HAP-1 (cell line): Measurements from ENCODE around the gene QSER1.

Source experiments
- DNase-seq, 2 experiments: peaks; one replicate each; pipeline ENCODE4 v3.0.0-alpha.2; 2016 to 2020; ENCODE audit warnings: low spot score in 2 of 2
- H3K27me3 ChIP-seq: fragments of 250-450 bp; sonication (Bioruptor Pico); 2 replicates; pipeline ENCODE4 v1.5.1; 2020; ENCODE audit warnings: low read depth, mild to moderate bottlenecking, moderate library complexity
- H3K36me3 ChIP-seq: fragments of 250-450 bp; sonication (Bioruptor Pico); replicated peaks from 2 replicates; pipeline ENCODE4 v1.5.1; 2020; ENCODE audit warnings: mild to moderate bottlenecking
- H3K4me1 ChIP-seq: fragments of 250-450 bp; sonication (Bioruptor Pico); 2 replicates; pipeline ENCODE4 v1.5.1; 2020; ENCODE audit warnings: mild to moderate bottlenecking
- H3K4me3 ChIP-seq: fragments of 250-450 bp; sonication (Bioruptor Pico); 2 replicates; pipeline ENCODE4 v1.5.1; 2020; ENCODE audit warnings: mild to moderate bottlenecking, moderate library complexity
- H3K9me3 ChIP-seq: fragments of 250-450 bp; sonication (Bioruptor Pico); 2 replicates; pipeline ENCODE4 v1.5.1; 2020; ENCODE audit warnings: mild to moderate bottlenecking, moderate library complexity
- in situ Hi-C: fragments of 300-500 bp; cut with MboI; formaldehyde crosslinking; loops from 3 replicates; pipeline ENCODE4 v1.14.3; 2020; ENCODE audit warnings: low sequenced_read_pairs, inconsistent platforms, mixed read lengths

Gene QSER1

DNA sequence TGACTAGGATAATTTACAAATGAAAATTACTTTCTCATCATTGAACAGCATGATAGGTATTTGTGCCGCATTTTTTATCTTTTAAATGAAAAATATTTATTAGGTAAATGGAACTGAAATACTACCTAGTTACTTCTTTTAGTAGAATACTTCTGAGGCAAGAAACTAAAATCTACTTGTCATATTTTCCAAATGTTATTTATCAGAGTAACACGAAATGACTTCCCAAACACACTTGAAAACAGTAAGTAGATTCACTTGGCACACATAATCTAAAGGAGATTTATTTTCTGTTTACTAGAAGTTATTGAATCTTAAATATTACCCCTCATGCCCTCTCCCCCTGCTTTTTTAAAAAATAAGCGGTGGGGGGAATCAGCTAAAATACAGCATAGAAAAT, 2.3 kb downstream of the QSER1 start:
- DNase-seq: no peak
- Histone ChIP-seq H3K4me1 (peaks cover 26% of the 10 kb centered on the region), H3K9me3 (no peaks in the 10 kb centered on the region), H3K36me3 (no peaks in the 10 kb centered on the region; the same call in 1 of the 2 replicates), H3K27me3 (no peaks in the 10 kb centered on the region), H3K4me3 (no peak overlapping the region; the same call in 1 of the 2 replicates)
- in situ Hi-C loops: no loop called here

DNA sequence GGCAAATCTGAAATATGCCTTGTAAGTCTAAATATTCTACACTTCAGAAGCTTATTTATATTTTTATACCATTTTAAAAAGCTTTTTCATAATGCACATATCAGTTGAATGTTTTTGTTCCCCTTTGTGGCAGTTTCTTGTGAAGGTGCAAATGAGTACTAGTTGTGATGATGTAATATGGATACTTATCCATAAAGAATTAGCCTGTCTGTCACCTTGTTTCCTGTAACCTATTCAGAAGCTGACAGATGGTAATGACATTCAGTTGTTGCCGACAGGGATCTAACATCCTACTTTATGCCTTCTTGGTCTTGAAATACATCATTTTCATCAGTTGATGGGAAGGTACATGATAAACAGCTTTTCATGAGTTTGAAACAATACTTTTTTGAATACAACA, 2.9 kb downstream of the QSER1 start:
- H3K36me3 ChIP-seq: no peaks in the 10 kb centered on the region; the same call in 1 of the 2 replicates
- no peaks in the 10 kb centered on the region for H3K27me3 ChIP-seq
- no peaks in the 10 kb centered on the region for H3K9me3 ChIP-seq
- H3K4me3 ChIP-seq: no peak overlapping the region
- H3K4me1 ChIP-seq: peaks cover 24% of the 10 kb centered on the region
- in situ Hi-C loops: no loop called here
- no peak for DNase-seq

DNA sequence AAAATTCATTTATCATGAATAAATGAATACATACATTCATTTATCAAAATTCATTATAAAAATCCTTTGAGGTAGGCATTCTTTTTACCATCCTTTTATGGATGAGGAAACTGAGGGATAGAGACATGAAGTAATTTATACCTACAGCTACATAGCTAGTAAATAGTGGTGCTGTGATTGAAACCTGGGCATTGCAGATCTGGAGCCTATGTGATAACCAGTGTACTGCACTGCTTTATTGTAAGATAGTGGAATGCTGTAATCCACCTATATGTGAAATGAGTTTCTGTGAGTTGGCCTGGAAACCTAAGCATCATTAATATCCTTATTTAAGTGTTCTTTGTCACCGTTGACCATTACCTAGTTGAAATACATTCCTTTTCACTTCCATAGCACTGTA, 4.5 kb downstream of the QSER1 start:
- H3K4me3 ChIP-seq: no peak overlapping the region
- no peaks in the 10 kb centered on the region for H3K9me3 ChIP-seq
- peaks cover 11% of the 10 kb centered on the region for H3K4me1 ChIP-seq
- no peaks in the 10 kb centered on the region; the same call in 1 of the 2 replicates for H3K36me3 ChIP-seq
- H3K27me3 ChIP-seq: no peaks in the 10 kb centered on the region
- in situ Hi-C loops: no loop called here
- DNase-seq: no peak

DNA sequence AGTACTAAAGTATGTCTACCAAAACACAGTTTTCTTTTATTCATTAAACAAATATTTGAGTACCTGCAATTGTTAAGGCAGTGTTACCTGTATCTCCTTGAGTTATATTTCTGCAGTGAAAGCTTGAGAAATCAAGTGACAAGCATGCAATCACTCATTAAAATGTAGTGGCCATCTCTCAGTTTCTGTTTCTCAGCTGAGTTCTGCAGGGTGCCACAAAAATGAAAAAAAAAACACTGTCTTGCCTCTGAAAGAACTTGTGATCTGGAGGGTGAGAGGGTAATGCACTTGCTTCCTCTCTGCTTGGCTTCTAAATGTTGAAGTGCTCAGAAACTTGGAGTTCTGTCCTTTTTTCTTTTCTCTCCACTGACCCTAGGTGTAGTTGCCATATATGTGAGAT, 6.8 kb downstream of the QSER1 start:
- H3K4me3 ChIP-seq: no peak overlapping the region
- H3K9me3 ChIP-seq: no peaks in the 10 kb centered on the region
- H3K4me1 ChIP-seq: peaks cover 9% of the 10 kb centered on the region; the same call in 1 of the 2 replicates
- H3K27me3 ChIP-seq: no peaks in the 10 kb centered on the region
- no peak for DNase-seq
- H3K36me3 ChIP-seq: no peaks in the 10 kb centered on the region; the same call in 1 of the 2 replicates
- in situ Hi-C loops: no loop called here

DNA sequence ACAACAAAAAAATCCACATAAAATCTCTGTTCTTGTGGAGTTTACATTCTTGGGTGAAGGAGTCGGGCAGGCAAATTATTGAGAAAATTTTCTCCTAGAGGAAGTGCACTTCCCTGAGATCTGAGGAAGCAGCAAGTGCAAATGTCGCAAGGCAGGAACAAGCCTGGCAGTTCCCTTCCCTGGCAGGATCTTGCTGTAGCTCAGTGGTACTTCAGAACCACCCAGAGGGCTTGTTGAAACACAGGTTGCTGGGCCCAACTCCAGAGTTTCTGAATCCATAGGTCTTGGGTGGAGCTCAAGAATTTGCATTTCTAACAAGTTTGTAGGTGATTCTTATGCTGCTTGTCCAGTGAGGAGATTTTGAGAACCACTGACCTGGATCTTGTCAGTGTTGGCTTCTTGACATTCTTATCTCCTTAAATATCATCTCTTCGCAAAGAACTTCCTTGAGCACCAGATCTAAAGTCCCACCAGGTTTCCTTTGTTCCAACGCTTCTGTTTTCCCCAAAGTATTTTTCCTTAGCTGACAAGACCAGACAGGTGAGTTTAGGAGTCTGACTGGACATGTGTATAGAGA, 9.6 kb downstream of the QSER1 start:
- Histone ChIP-seq H3K4me3 (no peak overlapping the region), H3K27me3 (no peaks in the 10 kb centered on the region), H3K36me3 (no peaks in the 10 kb centered on the region; the same call in 1 of the 2 replicates), H3K9me3 (no peaks in the 10 kb centered on the region), H3K4me1 (no peaks in the 10 kb centered on the region)
- DNase-seq: no peak
- in situ Hi-C loops: no loop called here

DNA sequence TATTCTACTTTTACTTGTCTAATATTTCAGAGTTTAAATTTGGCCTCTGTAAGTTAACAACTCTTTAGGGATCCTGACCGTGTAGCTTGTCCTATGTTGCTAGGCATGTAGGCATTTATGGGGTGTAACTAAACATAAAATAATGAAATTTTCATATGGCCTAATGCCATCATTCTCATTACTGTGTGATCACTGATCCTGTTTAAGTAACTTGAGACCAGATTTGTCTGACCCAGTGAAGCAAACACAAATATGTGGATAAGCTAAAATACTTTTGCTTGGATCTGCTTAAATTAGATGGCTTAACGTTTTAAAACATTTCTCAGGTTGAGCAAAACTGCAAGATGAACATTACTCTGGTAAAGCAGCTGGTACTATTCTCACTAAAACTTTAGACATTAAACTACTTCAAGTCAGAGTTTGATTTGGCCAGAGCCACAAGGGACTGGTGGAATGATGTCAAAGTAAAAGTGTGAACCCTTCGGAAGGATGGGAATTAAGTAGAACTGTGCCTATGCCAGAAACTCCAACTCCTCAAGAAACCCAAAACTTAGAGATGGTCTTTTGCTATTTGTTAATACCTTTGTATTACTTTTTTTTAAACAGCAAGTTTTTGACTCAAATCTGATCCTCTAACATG, 12.5 kb downstream of the QSER1 start:
- in situ Hi-C loops: no loop called here
- Histone ChIP-seq H3K4me1 (no peaks in the 10 kb centered on the region), H3K36me3 (no peaks in the 10 kb centered on the region), H3K4me3 (no peak overlapping the region), H3K9me3 (no peaks in the 10 kb centered on the region), H3K27me3 (no peaks in the 10 kb centered on the region)
- no peak for DNase-seq

DNA sequence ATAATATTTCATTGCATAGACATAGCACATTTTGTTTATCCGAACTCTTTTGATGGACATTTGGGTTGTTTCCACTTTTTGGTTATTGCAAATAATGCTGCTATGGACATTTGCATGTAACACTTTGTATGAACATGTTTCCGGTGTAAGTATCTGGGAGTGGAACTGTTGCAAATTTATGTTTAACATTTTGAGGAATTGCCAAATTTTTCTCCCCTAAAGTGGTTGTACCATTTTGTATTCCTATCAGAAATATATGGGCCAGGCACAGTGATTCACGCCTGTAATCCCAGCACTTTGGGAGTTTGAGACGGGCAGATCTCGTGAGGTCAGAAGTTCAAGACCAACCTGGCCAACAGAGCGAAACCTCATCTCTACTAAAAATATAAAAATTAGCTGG, 16.0 kb downstream of the QSER1 start:
- H3K9me3 ChIP-seq: no peaks in the 10 kb centered on the region
- no peaks in the 10 kb centered on the region for H3K4me1 ChIP-seq
- DNase-seq: no peak
- in situ Hi-C loops: no loop called here
- no peaks in the 10 kb centered on the region for H3K36me3 ChIP-seq
- no peaks in the 10 kb centered on the region for H3K27me3 ChIP-seq
- H3K4me3 ChIP-seq: no peak overlapping the region

DNA sequence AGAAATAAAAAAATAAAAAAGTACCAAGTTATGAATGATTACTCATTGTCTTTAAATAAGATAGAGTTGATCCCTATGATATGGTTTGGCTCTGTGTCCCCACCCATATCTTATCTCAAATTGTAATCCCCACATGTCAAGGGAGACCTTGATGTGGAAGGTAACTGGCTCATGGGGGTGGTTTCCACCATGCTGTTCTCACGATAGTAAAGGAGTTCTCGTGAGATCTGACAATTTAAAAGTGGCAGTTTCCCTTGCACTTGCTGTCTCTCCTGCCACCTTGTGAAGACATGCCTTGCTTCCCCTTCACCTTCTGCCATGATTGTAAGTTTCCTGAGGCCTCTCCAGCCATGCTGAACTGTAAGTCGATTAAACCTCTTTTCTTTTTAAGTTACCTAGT, 18.8 kb downstream of the QSER1 start:
- DNase-seq: no peak
- in situ Hi-C loops: no loop called here
- no peaks in the 10 kb centered on the region for H3K27me3 ChIP-seq
- H3K4me1 ChIP-seq: no peaks in the 10 kb centered on the region
- H3K4me3 ChIP-seq: no peak overlapping the region
- H3K9me3 ChIP-seq: no peaks in the 10 kb centered on the region
- H3K36me3 ChIP-seq: no peaks in the 10 kb centered on the region

DNA sequence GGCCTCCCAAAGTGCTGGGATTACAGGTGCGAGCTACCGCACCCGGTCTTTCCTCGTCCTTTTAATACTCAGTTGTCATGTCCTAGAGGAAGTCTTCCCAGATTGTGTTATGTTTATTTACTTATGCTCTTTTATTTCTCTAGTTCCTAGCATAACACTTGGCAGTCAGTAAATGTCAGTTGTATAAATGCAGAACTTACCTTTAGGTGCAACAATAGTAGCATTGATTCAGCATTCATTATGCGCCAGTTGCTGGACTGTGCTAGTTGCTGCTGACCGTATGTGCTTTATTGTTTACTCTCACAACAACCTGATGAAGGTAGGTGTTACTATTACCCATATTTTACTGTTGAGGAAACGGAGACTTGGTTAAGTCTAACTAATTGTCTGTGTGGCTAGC, 20.8 kb downstream of the QSER1 start:
- no peaks in the 10 kb centered on the region for H3K36me3 ChIP-seq
- DNase-seq: no peak

DNA sequence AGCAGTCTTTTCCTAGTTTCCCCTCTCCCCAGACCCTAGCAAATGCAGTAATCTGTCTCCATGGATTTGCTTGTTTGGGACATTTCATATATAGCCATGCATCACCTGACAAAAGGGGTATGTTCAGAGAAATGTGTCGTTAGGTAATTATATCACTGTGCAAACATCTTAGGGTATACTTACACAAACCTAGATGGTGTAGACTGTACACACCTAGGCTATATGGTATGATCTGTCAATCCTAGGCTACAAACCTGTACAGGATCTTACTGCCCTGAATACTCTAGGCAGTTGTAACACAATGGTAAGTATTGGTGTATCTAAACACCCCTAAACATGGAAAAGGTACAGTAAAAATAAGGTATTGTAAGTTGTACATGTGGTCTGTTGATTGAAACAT, 23.8 kb downstream of the QSER1 start:
- H3K4me1 ChIP-seq: no peaks in the 10 kb centered on the region
- H3K36me3 ChIP-seq: no peaks in the 10 kb centered on the region
- H3K9me3 ChIP-seq: no peaks in the 10 kb centered on the region
- no peak for DNase-seq
- H3K27me3 ChIP-seq: no peaks in the 10 kb centered on the region
- in situ Hi-C loops: no loop called here
- H3K4me3 ChIP-seq: no peak overlapping the region

More for the DNA sequence above, 20.8 kb downstream of the QSER1 start:
- Histone ChIP-seq H3K4me3 (no peak overlapping the region), H3K9me3 (no peaks in the 10 kb centered on the region), H3K27me3 (no peaks in the 10 kb centered on the region), H3K4me1 (no peaks in the 10 kb centered on the region)
- in situ Hi-C loops: no loop called here

DNA sequence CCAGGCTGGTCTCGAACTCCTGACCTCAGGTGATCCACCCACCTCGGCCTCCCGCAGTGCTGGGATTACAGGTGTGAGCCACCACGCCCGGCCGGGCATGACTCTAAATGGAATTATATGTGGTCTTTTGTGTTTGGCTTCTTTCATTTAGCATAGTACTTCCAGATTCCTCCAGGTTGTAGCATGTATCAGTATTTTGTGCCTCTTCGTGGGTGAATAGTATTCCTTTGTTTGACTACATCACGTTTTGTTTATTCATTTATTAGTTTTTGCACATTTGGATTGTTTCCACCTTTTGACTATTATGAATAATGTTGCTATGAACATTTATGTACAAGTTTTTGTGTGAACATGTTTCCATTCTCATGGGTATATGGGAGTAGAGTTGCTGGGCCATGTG, 24.4 kb downstream of the QSER1 start:
- Histone ChIP-seq H3K9me3 (no peaks in the 10 kb centered on the region), H3K36me3 (no peaks in the 10 kb centered on the region), H3K4me3 (no peak overlapping the region), H3K4me1 (no peaks in the 10 kb centered on the region), H3K27me3 (no peaks in the 10 kb centered on the region)
- in situ Hi-C loops: no loop called here
- no peak for DNase-seq

DNA sequence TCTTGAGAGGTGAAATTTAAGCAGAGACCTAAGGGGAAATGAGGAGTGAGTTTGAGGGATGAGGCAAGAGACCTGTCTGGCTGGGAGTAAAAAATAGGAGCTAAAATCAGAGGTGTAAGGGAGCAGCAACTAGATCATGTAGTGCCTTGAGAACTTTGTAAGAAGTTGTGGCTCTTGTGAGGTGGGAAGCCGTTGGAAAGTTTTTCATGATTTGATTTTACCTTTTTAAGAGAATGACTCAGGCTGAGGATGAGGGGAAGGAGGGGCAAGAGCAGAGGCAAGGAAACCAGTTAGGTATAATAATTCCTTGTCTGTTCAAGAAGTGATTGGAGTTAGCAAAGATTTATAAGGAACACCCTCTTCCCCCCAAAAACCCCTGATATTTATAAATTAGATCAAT, 25.8 kb downstream of the QSER1 start:
- Histone ChIP-seq H3K4me1 (no peaks in the 10 kb centered on the region), H3K9me3 (no peaks in the 10 kb centered on the region), H3K27me3 (no peaks in the 10 kb centered on the region), H3K4me3 (no peak overlapping the region), H3K36me3 (no peaks in the 10 kb centered on the region)
- in situ Hi-C loops: no loop called here
- no peak for DNase-seq

DNA sequence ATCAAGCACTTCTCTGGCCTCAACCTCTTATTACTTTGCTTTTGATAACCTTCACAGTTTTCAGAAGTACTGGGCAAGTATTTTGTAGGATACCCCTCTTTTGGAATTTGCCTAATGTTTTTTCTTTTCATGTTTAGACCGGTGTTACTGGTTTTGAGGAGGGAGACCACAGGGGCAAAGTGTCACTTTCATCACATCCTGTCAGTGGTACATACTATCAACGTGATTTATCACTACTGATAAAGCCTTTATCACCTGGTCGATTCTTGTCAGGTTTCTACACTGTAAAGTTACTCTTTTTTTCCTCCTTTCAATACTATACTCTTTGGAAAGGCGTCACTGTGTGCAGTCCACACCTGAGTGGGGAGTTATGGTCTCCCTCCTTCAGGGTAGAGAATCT, 26.7 kb downstream of the QSER1 start:
- no peak for DNase-seq
- Histone ChIP-seq H3K9me3 (no peaks in the 10 kb centered on the region), H3K4me1 (no peaks in the 10 kb centered on the region), H3K27me3 (no peaks in the 10 kb centered on the region), H3K4me3 (no peak overlapping the region), H3K36me3 (no peaks in the 10 kb centered on the region)
- in situ Hi-C loops: no loop called here

DNA sequence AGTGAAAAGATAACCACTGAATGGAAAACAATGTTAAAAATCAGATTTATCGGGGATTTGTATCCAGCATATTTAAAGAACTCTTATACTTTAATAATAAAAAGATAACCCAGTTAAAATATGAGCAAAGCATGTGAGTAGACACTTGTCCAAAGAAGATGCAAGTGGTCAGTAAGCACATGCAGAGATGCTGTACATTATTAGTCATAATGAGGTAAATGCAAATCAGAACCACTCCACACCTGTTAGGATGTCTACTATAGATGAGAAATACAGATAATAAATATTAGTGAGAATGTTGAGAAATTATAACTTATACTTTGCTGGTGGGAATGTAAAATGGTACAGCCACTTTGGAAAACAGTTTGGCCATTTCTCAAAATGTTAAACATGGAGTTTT, 28.0 kb downstream of the QSER1 start:
- H3K27me3 ChIP-seq: no peaks in the 10 kb centered on the region
- in situ Hi-C loops: no loop called here
- no peaks in the 10 kb centered on the region for H3K4me1 ChIP-seq

DNA sequence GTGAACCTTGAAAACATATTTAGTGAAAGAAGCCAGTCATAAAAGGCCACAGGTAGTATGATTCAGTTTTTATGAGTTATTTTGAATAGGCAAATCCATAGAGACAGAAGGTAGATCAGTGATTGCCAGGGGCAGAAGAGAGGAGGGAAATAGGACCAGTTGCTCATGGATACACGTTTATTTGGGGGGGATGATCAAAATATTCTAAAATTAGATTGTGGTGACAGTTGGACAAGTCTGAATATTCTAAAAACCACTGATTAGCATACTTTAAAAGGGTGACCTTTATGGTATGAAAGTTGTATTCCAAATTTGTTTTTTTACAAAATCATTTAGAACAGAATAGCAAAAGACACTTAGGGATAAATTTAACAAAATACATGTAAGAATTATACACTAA, 28.6 kb downstream of the QSER1 start:
- DNase-seq: no peak
- Histone ChIP-seq H3K9me3 (no peaks in the 10 kb centered on the region), H3K4me3 (no peak overlapping the region), H3K36me3 (no peaks in the 10 kb centered on the region), H3K27me3 (no peaks in the 10 kb centered on the region), H3K4me1 (no peaks in the 10 kb centered on the region)
- in situ Hi-C loops: no loop called here

More for the DNA sequence above, 28.0 kb downstream of the QSER1 start:
- Histone ChIP-seq H3K36me3 (no peaks in the 10 kb centered on the region), H3K4me3 (no peak overlapping the region), H3K9me3 (no peaks in the 10 kb centered on the region)
- no peak for DNase-seq
